Pancreas (tissue), 10 donors: ENCODE data around the gene RIBC2. TPM values are rescaled to one million over a fixed set of nuclear protein-coding genes. Genes with fewer than 3 reads are reported as not detected.

ENCODE experiments used
- ATAC-seq, 4 donors: fragments of 200-7000 bp; cut with Tn5 transposase; one replicate each; pipeline versions ENCODE4 v1.8.0 to v1.9.1; 2020; ENCODE audit warnings: mild to moderate bottlenecking in 4 of 4, moderate library complexity in 4 of 4
- DNase-seq, 6 donors: peaks; one replicate each; pipeline ENCODE4 v3.0.0-alpha.2; 2020
- FAIRE-seq: peaks from 2 replicates; lab custom pipeline; 2012; peaks lifted over from hg19 to GRCh38; lab: Jason Lieb, UNC
- H3K27ac ChIP-seq, 4 donors: fragments of 200-600 bp; sonication (generic); 1 replicate in 3 of 4; 2 replicates in 1 of 4; pipeline versions ENCODE4 v1.5.0 to v1.8.0; 2020
- H3K27me3 ChIP-seq, 4 donors: fragments of 200-600 bp; one replicate each; pipeline ENCODE4 v1.8.0; 2021
- H3K36me3 ChIP-seq, 3 donors: fragments of 200-600 bp; sonication (generic) in 1 of 3; one replicate each; pipeline versions ENCODE4 v1.5.0 to v1.8.0; 2020 to 2021
- H3K4me1 ChIP-seq, 3 donors: fragments of 200-600 bp; one replicate each; pipeline ENCODE4 v1.8.0; 2021
- H3K4me3 ChIP-seq, 4 donors: fragments of 200-600 bp; sonication (generic) in 2 of 4; one replicate each; pipeline versions ENCODE4 v1.5.0 to v1.8.0; 2020 to 2021
- H3K9me3 ChIP-seq, 4 donors: fragments of 200-600 bp; one replicate each; pipeline ENCODE4 v1.8.0; 2021
- WGBS, 2 donors: extraction: QIAGEN DNeasy Blood & Tissue Kit; methylation state at CpG; one replicate each; pipeline ENCODE4 v1.1.7; 2013; 5-methylcytosine and 5-hydroxymethylcytosine counted together
- intact Hi-C, 3 donors: fragments of 100-400 bp; cut with DNase I; formaldehyde crosslinking; loops; one replicate each; pipeline versions ENCODE4 v1.11.1 to v1.14.2; 2022
- polyA plus RNA-seq, 2 donors: library from polyadenylated mRNA; stranded (reverse); fragments of 200-250 nt; gene quantifications; one replicate each; pipeline ENCODE4 v1.2.3, GENCODE V29; 2013
- total RNA-seq, 6 donors: library from RNA; stranded (reverse); fragmentation: NEBNext Ultra II Directional in 4 of 6; extraction: Animal tissue kit (Norgen Biotek cat#: 25700) in 4 of 6; gene quantifications; one replicate each; pipeline versions ENCODE4 v1.2.1 to v1.2.4, GENCODE V29; 2021 to 2023
- TF ChIP-seq, protein P1 (sequence below), 4 donors: fragments of 200-600 bp; sonication (generic) in 3 of 4; IDR thresholded peaks; one replicate each; pipeline versions ENCODE4 v1.5.0 to v1.8.0; 2021; ENCODE audit warnings: antibody characterized with exemption in 4 of 4
- donor health status: healthy with polysubstance abuse.
- donor health status: DM: no; HTN: no; CAD: no; lungs with moderate emphysema.
- donor health status: DM: no; HTN: no; CAD: no.
- donor health status: control.
- donor health status: control.
- donor health status: Bipolar disorder and iron deficiency.
- donor health status: DM: yes; HTN: yes; CAD: no.
- donor health status: DM: no; HTN: no; CAD: no.
- donor health status: DM: no; HTN: no; CAD: no.
- donor health status: DM: yes; HTN: yes; CAD: no.

RIBC2 gene
- total and polyA plus RNA-seq, 8 donors: 0.12 to 1.7 (median 0.34) TPM; not detected in 2

GRCh38 chr22:45477366-45478107, 64.0 kb downstream of the RIBC2 start:
- no peak for ATAC-seq
- no peaks in the 10 kb centered on the region for H3K9me3 ChIP-seq
- no peak overlapping the region for H3K4me3 ChIP-seq
- no peak overlapping the region for H3K27ac ChIP-seq
- FAIRE-seq: no peak
- no peaks in the 10 kb centered on the region for H3K4me1 ChIP-seq
- no peaks in the 10 kb centered on the region for H3K36me3 ChIP-seq
- 67 to 82% methylated on average over 7 of the region's 7 CpGs for whole genome bisulfite sequencing, 2 donors
- intact Hi-C loops: no loop called here
- H3K27me3 ChIP-seq: no peaks in the 10 kb centered on the region
- no peak for DNase-seq
- TF ChIP-seq, protein P1, sequence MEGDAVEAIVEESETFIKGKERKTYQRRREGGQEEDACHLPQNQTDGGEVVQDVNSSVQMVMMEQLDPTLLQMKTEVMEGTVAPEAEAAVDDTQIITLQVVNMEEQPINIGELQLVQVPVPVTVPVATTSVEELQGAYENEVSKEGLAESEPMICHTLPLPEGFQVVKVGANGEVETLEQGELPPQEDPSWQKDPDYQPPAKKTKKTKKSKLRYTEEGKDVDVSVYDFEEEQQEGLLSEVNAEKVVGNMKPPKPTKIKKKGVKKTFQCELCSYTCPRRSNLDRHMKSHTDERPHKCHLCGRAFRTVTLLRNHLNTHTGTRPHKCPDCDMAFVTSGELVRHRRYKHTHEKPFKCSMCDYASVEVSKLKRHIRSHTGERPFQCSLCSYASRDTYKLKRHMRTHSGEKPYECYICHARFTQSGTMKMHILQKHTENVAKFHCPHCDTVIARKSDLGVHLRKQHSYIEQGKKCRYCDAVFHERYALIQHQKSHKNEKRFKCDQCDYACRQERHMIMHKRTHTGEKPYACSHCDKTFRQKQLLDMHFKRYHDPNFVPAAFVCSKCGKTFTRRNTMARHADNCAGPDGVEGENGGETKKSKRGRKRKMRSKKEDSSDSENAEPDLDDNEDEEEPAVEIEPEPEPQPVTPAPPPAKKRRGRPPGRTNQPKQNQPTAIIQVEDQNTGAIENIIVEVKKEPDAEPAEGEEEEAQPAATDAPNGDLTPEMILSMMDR (IDR thresholded peaks at IDR 0.05): no peak

GRCh38 chr22:45478108-45478771, 64.7 kb downstream of the RIBC2 start:
- Histone ChIP-seq H3K27me3 (no peaks in the 10 kb centered on the region), H3K27ac (no peak overlapping the region), H3K36me3 (no peaks in the 10 kb centered on the region), H3K9me3 (no peaks in the 10 kb centered on the region), H3K4me3 (no peak overlapping the region), H3K4me1 (no peaks in the 10 kb centered on the region)
- ATAC-seq (no peak), FAIRE-seq (no peak), DNase-seq (no peak)
- 77 to 81% methylated on average over 11 of the region's 11 CpGs for WGBS, 2 donors
- TF ChIP-seq, protein P1 (IDR thresholded peaks at IDR 0.05): no peak
- intact Hi-C loops: no loop called here

DNA sequence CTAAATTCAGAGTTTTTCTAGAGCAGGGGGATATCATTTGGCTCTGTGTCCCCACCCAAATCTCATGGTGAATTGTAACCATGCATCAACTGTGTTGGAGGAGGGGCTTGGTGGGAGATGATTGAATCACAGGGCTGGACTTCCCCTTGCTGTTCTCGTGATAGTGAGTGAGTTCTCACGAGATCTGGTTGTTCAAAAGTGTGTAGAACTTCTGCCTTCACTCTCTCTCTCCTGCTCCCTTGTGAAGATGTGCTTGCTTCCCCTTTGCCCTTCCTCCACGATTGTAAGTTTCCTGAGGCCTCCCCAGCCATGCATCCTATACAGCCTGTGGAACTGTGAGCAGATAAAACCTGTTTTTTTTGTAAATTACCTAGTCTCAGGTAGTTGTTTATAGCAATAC, 67.2 kb downstream of the RIBC2 start:
- TF ChIP-seq, protein P1 (IDR thresholded peaks at IDR 0.05): no peak
- H3K36me3 ChIP-seq: no peaks in the 10 kb centered on the region
- H3K27ac ChIP-seq: no peak overlapping the region
- DNase-seq (no peak), FAIRE-seq (no peak), ATAC-seq (no peak)
- no peaks in the 10 kb centered on the region for H3K4me1 ChIP-seq
- intact Hi-C loops: no loop called here
- H3K4me3 ChIP-seq: no peak overlapping the region
- no peaks in the 10 kb centered on the region for H3K9me3 ChIP-seq
- H3K27me3 ChIP-seq: no peaks in the 10 kb centered on the region
- WGBS, 2 donors: 53 to 63% methylated on average over 3 of the region's 3 CpGs

DNA sequence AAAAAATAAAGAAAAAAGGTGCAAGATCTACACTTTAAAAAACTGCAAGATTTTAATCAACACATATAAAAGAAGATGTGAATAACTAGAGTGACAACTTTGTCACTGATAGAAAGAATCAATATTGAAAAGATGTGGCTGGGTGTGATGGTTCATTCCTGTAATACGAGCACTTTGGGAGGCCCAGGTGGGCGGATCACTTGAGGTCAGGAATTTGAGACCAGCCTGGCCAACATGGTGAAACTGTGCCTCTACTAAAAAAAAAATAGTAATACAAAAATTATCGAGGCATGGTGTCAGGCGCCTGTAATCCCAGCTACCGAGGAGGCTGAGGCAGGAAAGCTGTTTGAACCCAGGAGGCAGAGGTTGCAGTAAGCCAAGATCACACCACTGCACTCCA, 68.2 kb downstream of the RIBC2 start:
- 54 to 69% methylated on average over 5 of the region's 5 CpGs for WGBS, 2 donors
- H3K36me3 ChIP-seq: no peaks in the 10 kb centered on the region
- no peaks in the 10 kb centered on the region for H3K4me1 ChIP-seq
- no peak overlapping the region for H3K4me3 ChIP-seq
- ATAC-seq: no peak
- DNase-seq: no peak
- no peak overlapping the region for H3K27ac ChIP-seq
- TF ChIP-seq, protein P1 (IDR thresholded peaks at IDR 0.05): no peak
- no peaks in the 10 kb centered on the region for H3K9me3 ChIP-seq
- no peak for FAIRE-seq
- no peaks in the 10 kb centered on the region for H3K27me3 ChIP-seq
- intact Hi-C loops: no loop called here

Other genes with a start within 250 kb of the RIBC2 start
- gene NUP50, start 249.8 kb upstream of the RIBC2 start, total RNA-seq: 10 to 100 TPM; 27.0 to 35.2 (median 28.2) TPM
- gene NUP50, start 249.8 kb upstream of the RIBC2 start, polyA plus RNA-seq: 10 to 100 TPM; 11.8 to 15.9 TPM
- 10 to 100 TPM; 14.6 to 36.8 (median 24.1) TPM for gene KIAA0930, start 172.8 kb upstream of the RIBC2 start, total RNA-seq
- gene KIAA0930, start 172.8 kb upstream of the RIBC2 start, polyA plus RNA-seq: 10 to 100 TPM; 18.1 TPM
- gene UPK3A, start 128.7 kb upstream of the RIBC2 start, total RNA-seq: not detected
- under 1 TPM in 1 of 2 donors, not detected in 1; 0.21 TPM for gene UPK3A, start 128.7 kb upstream of the RIBC2 start, polyA plus RNA-seq
- gene FAM118A, start 103.8 kb upstream of the RIBC2 start, total RNA-seq: 10 to 100 TPM in 2 of 6 donors, 1 to 10 TPM in 4; 7.1 to 25.4 (median 8.2) TPM
- gene FAM118A, start 103.8 kb upstream of the RIBC2 start, polyA plus RNA-seq: 100 to 1,000 TPM in 1 of 2 donors, 10 to 100 TPM in 1; 19.0 to 127 TPM
- gene SMC1B, start 94 bp upstream of the RIBC2 start, total RNA-seq: under 1 TPM in 1 of 6 donors, not detected in 5; 0.06 TPM
- not detected for gene SMC1B, start 94 bp upstream of the RIBC2 start, polyA plus RNA-seq
- gene FBLN1, start 89.2 kb downstream of the RIBC2 start, total RNA-seq: 100 to 1,000 TPM in 1 of 6 donors, 10 to 100 TPM in 5; 12.0 to 114 (median 44.5) TPM
- gene FBLN1, start 89.2 kb downstream of the RIBC2 start, polyA plus RNA-seq: 10 to 100 TPM; 12.0 to 14.8 TPM